Aortic smooth muscle cell (primary cell): ENCODE data around the gene RUNDC1. TPM values are rescaled to one million over a fixed set of nuclear protein-coding genes. Genes with fewer than 3 reads are reported as not detected.

Source experiments
- total RNA-seq: library from RNA; depleted of rRNA; stranded (reverse); fragments of >200 nt; gene quantifications from 2 replicates; pipeline ENCODE4 v1.2.3, GENCODE V29; 2014

The RUNDC1 gene
- 7.6 and 9.2 TPM in 2 replicates for total RNA-seq

GRCh38 chr17:42980274-42980765 is at the start of gene RUNDC1:
RUNDC1 (plus strand) TSS chr17:42980565; CDS start chr17:42980577, 12 bp downstream.

GRCh38 chr17:42964161-42964932 is 16.0 kb upstream of the RUNDC1 start, which contains the start of gene AARSD1:
AARSD1 (minus strand) TSS chr17:42964454; CDS start chr17:42964440, 14 bp downstream.

GRCh38 chr17:42979511-42980273 is 673 bp upstream of the RUNDC1 start, which contains the start of gene PTGES3L:
PTGES3L (minus strand) TSS chr17:42980080; CDS start chr17:42980053, 27 bp downstream.

GRCh38 chr17:42997984-42998938 is 17.9 kb downstream of the RUNDC1 start, which contains the start of gene RPL27:
RPL27 (plus strand) TSS chr17:42998419; CDS start chr17:42998751, 332 bp downstream.

GRCh38 chr17:43006639-43007551 is 26.5 kb downstream of the RUNDC1 start, which contains the start of gene IFI35:
IFI35 (plus strand) TSS chr17:43006784; CDS start chr17:43006948, 164 bp downstream.

GRCh38 chr17:43021741-43022512 is 41.6 kb downstream of the RUNDC1 start, which contains the start of gene VAT1:
VAT1 (minus strand) TSS chr17:43022385; CDS start chr17:43022322, 63 bp downstream.

GRCh38 chr17:43024407-43025289 is 44.3 kb downstream of the RUNDC1 start, which contains the start of gene RND2:
RND2 (plus strand) TSS chr17:43025231; CDS start chr17:43025348, 117 bp downstream.

Other genes starting within 250 kb of the RUNDC1 start
- gene EZH1, start 235.5 kb upstream of the RUNDC1 start, total RNA-seq, result 14.9 and 15.6 TPM in 2 replicates
- 0.19 and 0.26 TPM in 2 replicates for gene RAMP2, start 219.3 kb upstream of the RUNDC1 start, total RNA-seq
- gene VPS25, start 207.1 kb upstream of the RUNDC1 start, total RNA-seq, result 57.4 and 57.7 TPM in 2 replicates
- gene WNK4, start 200.0 kb upstream of the RUNDC1 start, total RNA-seq, result 0.06 TPM in 1 of 2 replicates, not detected in the other
- 69.2 and 82.2 TPM in 2 replicates for gene COA3, start 181.9 kb upstream of the RUNDC1 start, total RNA-seq
- gene CNTD1, start 181.7 kb upstream of the RUNDC1 start, total RNA-seq, result 0.12 and 0.13 TPM in 2 replicates
- 159 and 176 TPM in 2 replicates for gene BECN1, start 156.3 kb upstream of the RUNDC1 start, total RNA-seq
- gene PSME3, start 147.2 kb upstream of the RUNDC1 start, total RNA-seq, result 65.0 and 66.4 TPM in 2 replicates
- 0.40 and 0.56 TPM in 2 replicates for gene AOC2, start 136.0 kb upstream of the RUNDC1 start, total RNA-seq
- 0.26 and 0.44 TPM in 2 replicates for gene AOC3, start 129.4 kb upstream of the RUNDC1 start, total RNA-seq
- not detected in 2 replicates for gene G6PC1, start 79.8 kb upstream of the RUNDC1 start, total RNA-seq
- 23.4 and 37.5 TPM in 2 replicates for gene AARSD1, start 16.1 kb upstream of the RUNDC1 start, total RNA-seq
- not detected in 2 replicates for gene PTGES3L, start 485 bp upstream of the RUNDC1 start, total RNA-seq
- 1,070 and 1,150 TPM in 2 replicates for gene RPL27, start 17.9 kb downstream of the RUNDC1 start, total RNA-seq
- gene IFI35, start 26.2 kb downstream of the RUNDC1 start, total RNA-seq, result 35.9 and 40.0 TPM in 2 replicates
- 187 and 189 TPM in 2 replicates for gene VAT1, start 41.8 kb downstream of the RUNDC1 start, total RNA-seq
- gene RND2, start 44.7 kb downstream of the RUNDC1 start, total RNA-seq, result 0.12 and 0.13 TPM in 2 replicates
- 15.0 and 25.8 TPM in 2 replicates for gene BRCA1, start 144.8 kb downstream of the RUNDC1 start, total RNA-seq
- 127 and 131 TPM in 2 replicates for gene NBR1, start 190.6 kb downstream of the RUNDC1 start, total RNA-seq
- gene TMEM106A, start 231.3 kb downstream of the RUNDC1 start, total RNA-seq, result 3.0 and 3.6 TPM in 2 replicates
- 0.92 TPM in 1 of 2 replicates, not detected in the other for gene CCDC200, start 248.1 kb downstream of the RUNDC1 start, total RNA-seq